ENCODE measurements around the gene IFTAP.

Gene IFTAP

DNA sequence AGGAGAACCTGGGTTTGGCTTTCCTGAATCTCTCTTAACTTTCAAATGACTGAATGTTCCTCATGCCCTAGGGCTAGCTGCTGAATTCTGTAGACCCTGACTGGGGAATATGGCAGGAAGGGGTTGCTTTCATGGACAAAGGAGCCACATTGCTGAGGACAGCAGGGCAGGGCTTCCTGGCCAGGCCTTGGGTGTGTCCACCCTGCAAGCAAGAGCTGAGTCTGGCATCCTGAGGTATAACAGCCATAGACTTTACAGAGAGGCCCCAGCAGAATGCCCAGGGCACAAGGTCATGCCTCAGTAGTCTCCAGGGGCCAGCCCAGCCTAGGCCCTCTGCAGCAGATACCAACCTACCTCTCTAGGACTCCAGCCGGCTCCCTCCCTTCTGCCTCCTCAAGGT lies 105.9 kb downstream of the IFTAP start:
- no peak overlapping the region for H3K4me3 ChIP-seq
- H3K27ac ChIP-seq = no peak overlapping the region

DNA sequence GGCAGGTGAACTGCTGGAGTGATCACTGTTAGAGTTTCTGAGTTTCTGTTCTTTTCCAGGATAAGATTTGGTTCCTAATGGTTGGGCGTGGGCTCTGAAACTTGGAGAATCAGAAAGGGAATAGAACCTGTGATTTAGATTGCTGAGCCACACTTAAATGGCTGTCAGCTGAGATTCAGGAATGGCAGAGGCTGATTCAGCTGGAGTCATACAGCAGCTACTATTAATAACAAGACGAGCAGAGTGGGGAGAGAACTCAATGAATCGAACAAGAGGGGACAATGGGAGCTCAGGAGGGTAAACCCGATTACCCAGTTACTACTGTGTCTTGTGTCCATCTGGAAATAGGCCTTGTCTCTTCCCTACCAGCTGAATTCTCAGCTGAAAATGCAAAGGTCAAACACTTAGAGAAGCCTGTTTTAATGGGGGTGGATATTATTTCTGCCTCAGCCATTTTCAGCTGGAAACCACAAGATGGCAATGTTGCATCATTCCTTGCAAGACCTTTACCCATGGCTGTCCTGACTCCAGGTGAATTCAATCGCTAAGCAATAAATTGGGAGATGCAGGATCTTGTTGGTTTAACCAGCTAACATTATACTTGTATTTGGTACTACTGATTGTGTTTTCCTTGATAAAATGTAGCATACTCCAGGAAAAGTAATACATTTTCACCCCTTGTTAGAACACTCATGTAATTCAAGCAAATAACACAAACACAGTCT lies 108.2 kb downstream of the IFTAP start:
- Histone ChIP-seq H3K27ac (no peak overlapping the region), H3K4me3 (no peak overlapping the region)

DNA sequence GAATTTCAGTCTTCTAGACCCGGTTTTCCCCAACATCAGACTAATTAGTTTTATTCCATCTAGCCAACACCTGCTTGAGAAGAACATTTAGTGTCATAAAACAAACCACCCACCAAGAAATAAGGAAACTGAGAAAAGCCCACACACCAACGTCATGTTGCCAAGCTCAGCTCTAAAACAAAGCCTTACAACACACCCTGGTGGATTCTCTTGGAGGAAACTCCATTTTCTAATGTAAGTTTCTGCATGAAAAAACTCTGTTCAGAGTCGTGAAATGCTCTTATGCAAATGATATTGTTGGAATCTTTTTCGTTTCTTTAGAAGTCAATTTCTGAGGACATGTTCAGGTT lies 108.7 kb downstream of the IFTAP start:
- no peak overlapping the region for H3K27ac ChIP-seq
- H3K4me3 ChIP-seq = no peak overlapping the region
